GM12878 (cell line): ENCODE results near the gene MDM4.

ENCODE experiments used
- ASH2L ChIP-seq: fragments of 300-600, 200-600 bp; sonication (generic); IDR thresholded peaks from 2 replicates; pipeline ENCODE4 v1.6.1; 2017; ENCODE audit warnings: low read depth, mild to moderate bottlenecking, borderline replicate concordance
- CBX5 ChIP-seq: sonication (generic); IDR thresholded peaks from 2 replicates; pipeline ENCODE4 v1.6.1; 2016; ENCODE audit warnings: low read depth, moderate library complexity, mild to moderate bottlenecking, inconsistent platforms
- EP300 ChIP-seq, 2 experiments: fragments of 150-350 bp in 1 of 2; IDR thresholded peaks; 2 replicates each; pipeline ENCODE4 v1.6.1; 2011 to 2012; ENCODE audit warnings: low read depth in 2 of 2, low read length in 2 of 2, borderline replicate concordance in 1 of 2, improper control_type of control experiment in 1 of 2, inconsistent platforms in 1 of 2; ENCODE audit not compliant: control insufficient read depth in 1 of 2
- EZH2 ChIP-seq: IDR thresholded peaks from 2 replicates; pipeline ENCODE4 v1.6.1; 2012; ENCODE audit warnings: low read depth, mild to moderate bottlenecking, control low read depth, inconsistent platforms, low read length, borderline replicate concordance; ENCODE audit not compliant: control insufficient read depth
- MEF2A ChIP-seq: IDR thresholded peaks from 2 replicates; pipeline ENCODE4 v1.6.1; 2011; ENCODE audit warnings: low read depth, mild to moderate bottlenecking, low read length, moderate library complexity; ENCODE audit not compliant: insufficient read depth
- POLR2AphosphoS2 ChIP-seq: IDR thresholded peaks from 2 replicates; pipeline ENCODE4 v1.6.1; 2011; ENCODE audit warnings: low read depth, mild to moderate bottlenecking, low read length, improper control_type of control experiment, moderate library complexity
- SMC3 ChIP-seq: IDR thresholded peaks from 2 replicates; pipeline ENCODE4 v1.6.1; 2011; ENCODE audit warnings: low read length, improper control_type of control experiment, borderline replicate concordance
- YY1 ChIP-seq: IDR thresholded peaks from 2 replicates; pipeline ENCODE4 v1.6.1; 2011; ENCODE audit warnings: low read depth, mild to moderate bottlenecking, low read length
- ZBED1 ChIP-seq: IDR thresholded peaks from 2 replicates; pipeline ENCODE4 v1.6.1; 2016; ENCODE audit warnings: borderline replicate concordance
- TF ChIP-seq, protein P1 (sequence below): IDR thresholded peaks from 2 replicates; pipeline ENCODE4 v1.6.1; 2011; ENCODE audit warnings: borderline replicate concordance, low read depth, mild to moderate bottlenecking, moderate library complexity, mixed read lengths, low read length; ENCODE audit not compliant: insufficient read depth; ENCODE audit errors: extremely low read length
- TF ChIP-seq, protein P2 (sequence below), 3 experiments: IDR thresholded peaks in 2 of 3; conservative IDR thresholded peaks in 1 of 3; 2 replicates each; pipeline ENCODE4 v1.5.1; 2011; ENCODE audit warnings: low read depth in 3 of 3, low read length in 3 of 3, mild to moderate bottlenecking in 3 of 3, control low read depth in 2 of 3, moderate library complexity in 2 of 3, inconsistent platforms in 1 of 3, mixed read lengths in 1 of 3; ENCODE audit not compliant: control insufficient read depth in 2 of 3, insufficient read depth in 1 of 3; ENCODE audit errors: extremely low read depth in 1 of 3
- TF ChIP-seq, protein P3 (sequence below): IDR thresholded peaks from 2 replicates; pipeline ENCODE4 v1.6.1; 2011; ENCODE audit warnings: borderline replicate concordance, low read depth, mild to moderate bottlenecking, moderate library complexity, low read length; ENCODE audit not compliant: insufficient read depth, poor library complexity, severe bottlenecking

DNA sequence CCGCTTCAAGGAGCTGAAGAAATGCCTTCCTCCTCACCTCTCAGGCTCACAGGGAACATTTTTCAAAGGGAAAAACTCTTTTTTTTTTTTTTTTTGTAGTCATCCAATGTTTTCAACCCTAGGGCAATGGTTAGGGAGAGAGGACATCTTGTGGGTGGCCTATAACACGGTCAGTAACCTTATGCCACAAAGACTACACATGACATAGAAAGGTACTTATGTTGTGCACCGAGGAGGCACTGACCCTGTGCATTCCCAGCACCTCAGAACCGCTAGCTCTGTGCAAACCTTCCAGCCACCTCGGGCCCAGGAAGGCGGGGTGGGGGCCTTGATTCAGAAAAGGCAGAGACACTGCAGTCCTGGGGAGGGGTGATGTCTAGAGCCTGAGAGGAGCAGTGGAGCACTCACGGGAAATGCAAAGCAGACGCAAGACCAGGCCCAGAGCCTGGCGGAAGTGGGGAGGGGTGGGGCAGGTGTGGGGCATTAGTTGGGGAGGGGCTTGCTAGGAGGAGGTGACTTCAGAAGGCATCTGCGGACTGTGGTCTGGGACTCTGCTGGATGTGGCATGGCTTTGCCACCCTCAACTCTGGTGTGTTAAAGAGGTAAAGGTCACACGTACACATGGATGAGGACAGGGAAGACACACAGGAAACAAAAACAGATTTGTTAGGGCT, 68.6 kb downstream of the MDM4 start:
- TF ChIP-seq CBX5 (no peak), ZBED1 (no peak), POLR2AphosphoS2 (no peak), MEF2A (no peak), EP300 (IDR thresholded peaks at IDR 0.05; ENCODE audit: borderline replicate concordance in 1 of 2, control insufficient read depth in 1 of 2, low read depth in 2 of 2, low read length in 2 of 2) (no peak), YY1 (no peak), SMC3 (no peak), EZH2 (no peak), ASH2L (no peak)
- TF ChIP-seq, protein P1, sequence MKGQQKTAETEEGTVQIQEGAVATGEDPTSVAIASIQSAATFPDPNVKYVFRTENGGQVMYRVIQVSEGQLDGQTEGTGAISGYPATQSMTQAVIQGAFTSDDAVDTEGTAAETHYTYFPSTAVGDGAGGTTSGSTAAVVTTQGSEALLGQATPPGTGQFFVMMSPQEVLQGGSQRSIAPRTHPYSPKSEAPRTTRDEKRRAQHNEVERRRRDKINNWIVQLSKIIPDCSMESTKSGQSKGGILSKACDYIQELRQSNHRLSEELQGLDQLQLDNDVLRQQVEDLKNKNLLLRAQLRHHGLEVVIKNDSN, result no peak
- TF ChIP-seq, protein P2, sequence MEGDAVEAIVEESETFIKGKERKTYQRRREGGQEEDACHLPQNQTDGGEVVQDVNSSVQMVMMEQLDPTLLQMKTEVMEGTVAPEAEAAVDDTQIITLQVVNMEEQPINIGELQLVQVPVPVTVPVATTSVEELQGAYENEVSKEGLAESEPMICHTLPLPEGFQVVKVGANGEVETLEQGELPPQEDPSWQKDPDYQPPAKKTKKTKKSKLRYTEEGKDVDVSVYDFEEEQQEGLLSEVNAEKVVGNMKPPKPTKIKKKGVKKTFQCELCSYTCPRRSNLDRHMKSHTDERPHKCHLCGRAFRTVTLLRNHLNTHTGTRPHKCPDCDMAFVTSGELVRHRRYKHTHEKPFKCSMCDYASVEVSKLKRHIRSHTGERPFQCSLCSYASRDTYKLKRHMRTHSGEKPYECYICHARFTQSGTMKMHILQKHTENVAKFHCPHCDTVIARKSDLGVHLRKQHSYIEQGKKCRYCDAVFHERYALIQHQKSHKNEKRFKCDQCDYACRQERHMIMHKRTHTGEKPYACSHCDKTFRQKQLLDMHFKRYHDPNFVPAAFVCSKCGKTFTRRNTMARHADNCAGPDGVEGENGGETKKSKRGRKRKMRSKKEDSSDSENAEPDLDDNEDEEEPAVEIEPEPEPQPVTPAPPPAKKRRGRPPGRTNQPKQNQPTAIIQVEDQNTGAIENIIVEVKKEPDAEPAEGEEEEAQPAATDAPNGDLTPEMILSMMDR (IDR thresholded peaks at IDR 0.05 in 2 of 3, conservative IDR thresholded peaks at IDR 0.05 in 1 of 3; ENCODE audit: control insufficient read depth in 2 of 3, extremely low read depth in 1 of 3, insufficient read depth in 1 of 3, low read depth in 3 of 3, low read length in 3 of 3), result no peak
- TF ChIP-seq, protein P3, sequence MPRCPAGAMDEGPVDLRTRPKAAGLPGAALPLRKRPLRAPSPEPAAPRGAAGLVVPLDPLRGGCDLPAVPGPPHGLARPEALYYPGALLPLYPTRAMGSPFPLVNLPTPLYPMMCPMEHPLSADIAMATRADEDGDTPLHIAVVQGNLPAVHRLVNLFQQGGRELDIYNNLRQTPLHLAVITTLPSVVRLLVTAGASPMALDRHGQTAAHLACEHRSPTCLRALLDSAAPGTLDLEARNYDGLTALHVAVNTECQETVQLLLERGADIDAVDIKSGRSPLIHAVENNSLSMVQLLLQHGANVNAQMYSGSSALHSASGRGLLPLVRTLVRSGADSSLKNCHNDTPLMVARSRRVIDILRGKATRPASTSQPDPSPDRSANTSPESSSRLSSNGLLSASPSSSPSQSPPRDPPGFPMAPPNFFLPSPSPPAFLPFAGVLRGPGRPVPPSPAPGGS, result no peak
